H1 (cell line): ENCODE data around the gene LSR. TPM values are rescaled to one million over a fixed set of nuclear protein-coding genes. Genes with fewer than 3 reads are reported as not detected.

Source experiments
- CTCF ChIA-PET: fragments of 300-600 bp; sonication (Branson Sonifier 250); formaldehyde crosslinking; loops from one replicate; lab custom pipeline; 2021; ENCODE audit not compliant: partially characterized antibody; lab: Charles Lee
- POLR2A ChIA-PET: fragments of 300-600 bp; sonication (Branson Sonifier 250); formaldehyde crosslinking; loops from one replicate; lab custom pipeline; 2021; ENCODE audit warnings: inconsistent platforms; ENCODE audit not compliant: partially characterized antibody; lab: Charles Lee
- DNase-seq, 2 experiments: peaks; one replicate each; pipeline versions ENCODE4 v3.0.0 to v3.0.0-alpha.2; 2010 to 2022; ENCODE audit warnings: low spot score in 2 of 2, low read depth in 1 of 2, mixed read lengths in 1 of 2
- FAIRE-seq: peaks from 2 replicates; lab custom pipeline; 2011; peaks lifted over from hg19 to GRCh38; lab: Jason Lieb, UNC
- H2AFZ ChIP-seq: 2 replicates; pipeline ENCODE4 v1.8.1; 2012; ENCODE audit warnings: low read length, inconsistent platforms
- H2AK5ac ChIP-seq: 2 replicates; pipeline ENCODE4 v1.6.1; 2013; ENCODE audit warnings: low read depth, low read length
- H2BK120ac ChIP-seq: replicated peaks from 2 replicates; pipeline ENCODE3; 2013; ENCODE audit warnings: low read depth, low read length, inconsistent platforms
- H2BK12ac ChIP-seq: 2 replicates; pipeline ENCODE4 v1.6.1; 2013; ENCODE audit warnings: low read depth, low read length
- H2BK15ac ChIP-seq: 2 replicates; pipeline ENCODE4 v1.6.1; 2013; ENCODE audit warnings: low read length
- H2BK20ac ChIP-seq: 2 replicates; pipeline ENCODE4 v1.6.1; 2013; ENCODE audit warnings: low read length
- H2BK5ac ChIP-seq: 2 replicates; pipeline ENCODE4 v1.6.1; 2013; ENCODE audit warnings: low read depth, low read length
- H3K14ac ChIP-seq: 2 replicates; pipeline ENCODE4 v1.6.1; 2013; ENCODE audit warnings: inconsistent platforms; ENCODE audit not compliant: insufficient read length
- H3K18ac ChIP-seq: 2 replicates; pipeline ENCODE4 v1.6.1; 2013; ENCODE audit warnings: low read length; ENCODE audit errors: extremely low read depth
- H3K23ac ChIP-seq: 2 replicates; pipeline ENCODE4 v1.6.1; 2013; ENCODE audit warnings: inconsistent platforms; ENCODE audit not compliant: insufficient read length
- H3K23me2 ChIP-seq: 2 replicates; pipeline ENCODE4 v1.6.1; 2013; ENCODE audit warnings: low read depth, low read length
- H3K27ac ChIP-seq: 2 replicates; pipeline ENCODE4 v1.6.1; 2011; ENCODE audit warnings: low read depth, low read length, inconsistent platforms
- H3K27me3 ChIP-seq, 4 experiments: replicated peaks in 1 of 4; 1 replicate in 1 of 4; 2 replicates in 3 of 4; pipeline versions ENCODE4 v1.6.1 to v1.8.1; 2011 to 2013; ENCODE audit warnings: low read length in 3 of 4, mild to moderate bottlenecking in 3 of 4, inconsistent platforms in 2 of 4, mixed read lengths in 2 of 4, moderate library complexity in 1 of 4; ENCODE audit not compliant: control insufficient read depth in 3 of 4, insufficient read depth in 3 of 4; ENCODE audit errors: extremely low read depth in 1 of 4
- H3K36me3 ChIP-seq, 4 experiments: 2 replicates each; pipeline versions ENCODE4 v1.6.1 to v1.8.1; 2011 to 2013; ENCODE audit warnings: mild to moderate bottlenecking in 4 of 4, low read length in 3 of 4, moderate library complexity in 2 of 4, control low read depth in 1 of 4, inconsistent platforms in 1 of 4; ENCODE audit not compliant: insufficient read depth in 4 of 4, control insufficient read depth in 2 of 4
- H3K4ac ChIP-seq: replicated peaks from 2 replicates; pipeline ENCODE3; 2013; ENCODE audit warnings: low read length, low read depth, mixed read lengths, inconsistent platforms; ENCODE audit not compliant: insufficient read length
- H3K4me1 ChIP-seq, 4 experiments: replicated peaks in 1 of 4; 1 replicate in 1 of 4; 2 replicates in 3 of 4; pipeline versions ENCODE4 v1.6.1 to v1.8.1; 2011 to 2013; ENCODE audit warnings: low read length in 3 of 4, inconsistent platforms in 2 of 4, mixed read lengths in 1 of 4; ENCODE audit not compliant: insufficient read depth in 4 of 4, control insufficient read depth in 3 of 4
- H3K4me2 ChIP-seq, 2 experiments: 2 replicates each; pipeline versions ENCODE4 v1.6.1 to v1.8.1; 2011 to 2013; ENCODE audit warnings: low read depth in 2 of 2, low read length in 2 of 2, control low read depth in 1 of 2, inconsistent platforms in 1 of 2, mild to moderate bottlenecking in 1 of 2; ENCODE audit not compliant: insufficient read depth in 1 of 2
- H3K4me3 ChIP-seq, 4 experiments: fragments of 200-600, 300-600 bp in 1 of 4; sonication (generic), shearing (Covaris generic), sonication (Bioruptor Twin) in 1 of 4; 2 replicates each; pipeline versions ENCODE4 v1.5.1 to v1.8.1; 2011 to 2016; ENCODE audit warnings: low read length in 4 of 4, low read depth in 3 of 4, control low read depth in 2 of 4, inconsistent platforms in 2 of 4, mild to moderate bottlenecking in 2 of 4, mixed read lengths in 1 of 4, moderate library complexity in 1 of 4; ENCODE audit not compliant: insufficient read depth in 2 of 4; ENCODE audit errors: extremely low read depth in 1 of 4
- H3K56ac ChIP-seq: replicated peaks from 2 replicates; pipeline ENCODE3; 2013; ENCODE audit warnings: low read depth, mild to moderate bottlenecking, mixed read lengths, low read length, inconsistent platforms; ENCODE audit not compliant: insufficient read length
- H3K79me1 ChIP-seq: 2 replicates; pipeline ENCODE4 v1.6.1; 2013; ENCODE audit warnings: low read depth, low read length, control low read depth
- H3K79me2 ChIP-seq, 2 experiments: 2 replicates each; pipeline versions ENCODE4 v1.6.1 to v1.8.1; 2012 to 2013; ENCODE audit warnings: low read length in 2 of 2, mild to moderate bottlenecking in 2 of 2, inconsistent platforms in 1 of 2; ENCODE audit not compliant: insufficient read depth in 2 of 2, control insufficient read depth in 1 of 2
- H3K9ac ChIP-seq, 4 experiments: replicated peaks in 1 of 4; 1 replicate in 1 of 4; 2 replicates in 3 of 4; pipeline versions ENCODE4 v1.6.1 to v1.8.1; 2011 to 2013; ENCODE audit warnings: low read depth in 3 of 4, low read length in 3 of 4, control low read depth in 2 of 4, mild to moderate bottlenecking in 2 of 4, moderate library complexity in 2 of 4, inconsistent platforms in 1 of 4; ENCODE audit errors: extremely low read depth in 1 of 4
- H3K9me3 ChIP-seq, 2 experiments: 2 replicates each; pipeline versions ENCODE4 v1.6.1 to v1.8.1; 2012 to 2013; ENCODE audit warnings: mild to moderate bottlenecking in 2 of 2, moderate library complexity in 2 of 2, control low read depth in 1 of 2, inconsistent platforms in 1 of 2, low read depth in 1 of 2, low read length in 1 of 2, mixed read lengths in 1 of 2; ENCODE audit not compliant: insufficient read depth in 2 of 2
- H4K20me1 ChIP-seq, 2 experiments: replicated peaks in 1 of 2; 2 replicates each; pipeline versions ENCODE3 to v1.8.1; 2011 to 2013; ENCODE audit warnings: inconsistent platforms in 2 of 2, low read length in 2 of 2, mild to moderate bottlenecking in 1 of 2; ENCODE audit not compliant: insufficient read depth in 2 of 2, control insufficient read depth in 1 of 2
- H4K5ac ChIP-seq: 2 replicates; pipeline ENCODE4 v1.6.1; 2013; ENCODE audit warnings: low read length, low read depth, mixed read lengths, inconsistent platforms; ENCODE audit not compliant: insufficient read length
- H4K8ac ChIP-seq: 2 replicates; pipeline ENCODE4 v1.8.0; 2013; ENCODE audit warnings: mild to moderate bottlenecking, moderate library complexity, low read length, inconsistent platforms; ENCODE audit not compliant: insufficient read depth; ENCODE audit errors: extremely low read depth
- H4K91ac ChIP-seq: replicated peaks from 2 replicates; pipeline ENCODE3; 2013; ENCODE audit warnings: low read length, mixed read lengths, inconsistent platforms; ENCODE audit not compliant: insufficient read length
- BACH1 ChIP-seq: IDR thresholded peaks from 2 replicates; pipeline ENCODE4 v1.6.1; 2012; ENCODE audit warnings: low read length, improper control_type of control experiment
- CBX5 ChIP-seq: fragments of 300-800, 300-1000 bp; sonication (generic); IDR thresholded peaks from 2 replicates; pipeline ENCODE4 v1.7.1; 2016; ENCODE audit warnings: antibody characterized with exemption, low read length, low read depth
- FOSL1 ChIP-seq: IDR thresholded peaks from 2 replicates; pipeline ENCODE4 v1.6.1; 2011; ENCODE audit warnings: mild to moderate bottlenecking, low read depth, low read length, moderate library complexity; ENCODE audit not compliant: insufficient read depth
- GTF2F1 ChIP-seq: IDR thresholded peaks from 2 replicates; pipeline ENCODE4 v1.6.1; 2012; ENCODE audit warnings: low read depth, low read length, improper control_type of control experiment, borderline replicate concordance
- HDAC6 ChIP-seq: IDR thresholded peaks from one replicate; pipeline ENCODE4 v1.7.1; 2012; ENCODE audit warnings: low read depth, mild to moderate bottlenecking, inconsistent platforms, low read length, moderate library complexity
- SP4 ChIP-seq: IDR thresholded peaks from 2 replicates; pipeline ENCODE4 v1.6.1; 2012; ENCODE audit warnings: low read length, inconsistent platforms
- WGBS, 2 experiments: shearing (Covaris generic) in 1 of 2; methylation state at CpG; one replicate each; pipeline versions ENCODE4 v1.1.6 to v1.1.7; 2013 to 2015; ENCODE audit warnings: low lambda C conversion rate in 2 of 2, mixed read lengths in 2 of 2, inconsistent platforms in 1 of 2, low coverage in 1 of 2, missing lambda C conversion rate in 1 of 2; ENCODE audit not compliant: insufficient replicate concordance in 2 of 2, insufficient coverage in 1 of 2, insufficient read length in 1 of 2; ENCODE audit errors: extremely low coverage in 1 of 2, missing lambda C conversion rate in 1 of 2; 5-methylcytosine and 5-hydroxymethylcytosine counted together
- polyA plus RNA-seq, 7 experiments: library from polyadenylated mRNA; depleted of rRNA in 3 of 7; stranded (reverse) in 5 of 7; unstranded in 2 of 7; fragments of >200 nt in 5 of 7; fragments of 200-250 nt in 2 of 7; gene quantifications; 1 replicate in 5 of 7; 2 replicates in 1 of 7; 4 replicates in 1 of 7; pipeline versions ENCODE4 v1.2.1 to v1.2.3, GENCODE V29; 2011 to 2013; ENCODE audit warnings: missing spikeins in 2 of 7, mixed read lengths in 2 of 7
- total RNA-seq: library from RNA; stranded (reverse); fragmentation: NEBNext Ultra II Directional; extraction: Animal tissue kit (Norgen Biotek cat#: 25700); gene quantifications from 2 replicates; pipeline ENCODE4 v1.2.1, GENCODE V29; 2021

LSR gene
- total and polyA plus RNA-seq, 2 of the 8 experiments (the other 6 are each of a cell fraction or from before 2014, with no cell fraction given), result 159 to 186 TPM

DNA sequence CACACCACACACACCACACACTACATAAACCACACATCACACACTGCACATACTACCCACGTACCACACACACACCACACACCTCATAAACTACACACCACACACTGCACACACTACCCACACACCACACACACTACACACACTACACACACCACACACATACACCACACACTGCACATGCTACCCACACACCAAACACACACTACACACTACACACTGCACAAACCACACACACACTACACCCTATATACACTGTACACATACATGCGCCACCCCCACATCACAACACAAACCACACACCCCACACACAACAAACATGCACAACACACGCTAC lies 48.7 kb downstream of the LSR start:
- FAIRE-seq (no peak), DNase-seq (no peak)
- H3K56ac ChIP-seq, result peak overlapping the region; percentile 100
- no peak overlapping the region for H3K4ac ChIP-seq
- peaks cover 24% of the 10 kb centered on the region; the same call in 1 of the 2 replicates for H3K23me2 ChIP-seq
- POLR2A ChIA-PET, result interaction anchor here (2.9 kb wide), 1 partner anchor 16 kb away, joined by 18 read pairs; the partner anchor contains the start of gene HAMP
- H3K9ac ChIP-seq, result peak overlapping the region in 1 of 4 experiments; percentile 20; a peak in 1 of 7 replicates
- H4K20me1 ChIP-seq, result peaks cover 0 to 21% of the 10 kb centered on the region in 2 experiments
- H2AK5ac ChIP-seq, result peak overlapping the region; percentile 98; the same call in 1 of the 2 replicates
- no peak overlapping the region for H3K27ac ChIP-seq
- H3K14ac ChIP-seq, result no peak overlapping the region
- peak overlapping the region; percentile 71 for H2BK120ac ChIP-seq
- peaks cover 0 to 16% (median 10%) of the 10 kb centered on the region in 4 experiments; a peak in 6 of 7 replicates for H3K4me1 ChIP-seq
- H2BK15ac ChIP-seq, result peak overlapping the region; percentile 14
- peak overlapping the region; percentile 97 for H4K91ac ChIP-seq
- H3K18ac ChIP-seq, result no peak overlapping the region
- no peak overlapping the region; a peak in 1 of 4 replicates for H3K4me2 ChIP-seq
- CTCF ChIA-PET, result no interaction called here
- no peaks in the 10 kb centered on the region; a peak in 1 of 8 replicates for H3K36me3 ChIP-seq
- peak overlapping the region; percentile 86 for H3K23ac ChIP-seq
- H3K4me3 ChIP-seq, result no peak overlapping the region
- no peak overlapping the region for H2AFZ ChIP-seq
- 0 out of 2 replicates have a peak overlapping the region, but pooled peaks have one; percentile 0 for H2BK5ac ChIP-seq
- 87 to 100% methylated on average over 1 to 3 of the region's 3 CpGs for WGBS, 2 experiments
- peaks cover 3% of the 10 kb centered on the region; the same call in 1 of the 2 replicates for H3K79me1 ChIP-seq
- no peaks in the 10 kb centered on the region for H3K79me2 ChIP-seq
- no peaks in the 10 kb centered on the region; a peak in 1 of 4 replicates for H3K9me3 ChIP-seq
- peaks cover 0 to 12% (median 2%) of the 10 kb centered on the region in 4 experiments; a peak in 2 of 7 replicates for H3K27me3 ChIP-seq
- H4K8ac ChIP-seq, result no peak overlapping the region
- peak overlapping the region; percentile 6; the same call in 1 of the 2 replicates for H2BK12ac ChIP-seq
- H4K5ac ChIP-seq, result peak overlapping the region; percentile 2
- peak overlapping the region; percentile 74 for H2BK20ac ChIP-seq
- TF ChIP-seq FOSL1 (no peak), CBX5 (no peak), HDAC6 (no peak), SP4 (no peak), GTF2F1 (no peak), BACH1 (no peak)
